Limb (tissue), 2 donors: Measurements from ENCODE around the gene F7.

Experiments used
- DNase-seq, 2 donors: peaks; one replicate each; pipeline ENCODE4 v3.0.0-alpha.2; 2016; ENCODE audit errors: extremely low spot score in 2 of 2

Gene F7

GRCh38 chr13:113137691-113138298 is 32.2 kb downstream of the F7 start:
- DNase-seq, result no peak

- DNase-seq, result peak in 1 of 2 donors; percentile 7
These were observed 33.4 kb downstream of the F7 start for GRCh38 chr13:113138792-113139551.

- DNase-seq, result no peak
These were observed 34.0 kb downstream of the F7 start for GRCh38 chr13:113139577-113139976.

GRCh38 chr13:113140677-113141600 is 35.3 kb downstream of the F7 start:
- peak in 1 of 2 donors; percentile 20 for DNase-seq

- DNase-seq, result peak in 1 of 2 donors; percentile 13
These were observed 36.0 kb downstream of the F7 start for GRCh38 chr13:113141601-113141970.

GRCh38 chr13:113142876-113143275 is 37.3 kb downstream of the F7 start:
- DNase-seq, result no peak

GRCh38 chr13:113143466-113144254 is 38.1 kb downstream of the F7 start:
- DNase-seq, result peak in 1 of 2 donors; percentile 21

GRCh38 chr13:113144255-113144629 is 38.7 kb downstream of the F7 start:
- no peak for DNase-seq

- DNase-seq, result no peak
These were observed 39.9 kb downstream of the F7 start for GRCh38 chr13:113145496-113145895.

- no peak for DNase-seq
These were observed 40.5 kb downstream of the F7 start for GRCh38 chr13:113145911-113146598.

GRCh38 chr13:113146750-113147149 is 41.2 kb downstream of the F7 start:
- no peak for DNase-seq

- no peak for DNase-seq
These were observed 41.6 kb downstream of the F7 start for GRCh38 chr13:113147206-113147605.

- no peak for DNase-seq
These were observed 42.8 kb downstream of the F7 start for GRCh38 chr13:113148407-113148806.

- no peak for DNase-seq
These were observed 43.4 kb downstream of the F7 start for GRCh38 chr13:113148940-113149503.

GRCh38 chr13:113149711-113150549 is 44.3 kb downstream of the F7 start:
- no peak for DNase-seq

GRCh38 chr13:113150550-113151365 is 45.2 kb downstream of the F7 start:
- no peak for DNase-seq

- peak; percentile 45 to 53 for DNase-seq
These were observed 46.4 kb downstream of the F7 start for GRCh38 chr13:113151745-113152690.

- DNase-seq, result no peak
These were observed 47.0 kb downstream of the F7 start for GRCh38 chr13:113152691-113152983.
